ENCODE data around the gene PDHX.
A peak's percentile ranks its signal among the peaks of the same experiment; 100 is the strongest.

The PDHX gene

GRCh38 chr11:35011944-35012343 is 95.5 kb downstream of the PDHX start:
- H3K4me3 ChIP-seq (ENCODE audit: control insufficient read depth, low read depth, low read length), result no peak overlapping the region
- TF ChIP-seq, protein P1, sequence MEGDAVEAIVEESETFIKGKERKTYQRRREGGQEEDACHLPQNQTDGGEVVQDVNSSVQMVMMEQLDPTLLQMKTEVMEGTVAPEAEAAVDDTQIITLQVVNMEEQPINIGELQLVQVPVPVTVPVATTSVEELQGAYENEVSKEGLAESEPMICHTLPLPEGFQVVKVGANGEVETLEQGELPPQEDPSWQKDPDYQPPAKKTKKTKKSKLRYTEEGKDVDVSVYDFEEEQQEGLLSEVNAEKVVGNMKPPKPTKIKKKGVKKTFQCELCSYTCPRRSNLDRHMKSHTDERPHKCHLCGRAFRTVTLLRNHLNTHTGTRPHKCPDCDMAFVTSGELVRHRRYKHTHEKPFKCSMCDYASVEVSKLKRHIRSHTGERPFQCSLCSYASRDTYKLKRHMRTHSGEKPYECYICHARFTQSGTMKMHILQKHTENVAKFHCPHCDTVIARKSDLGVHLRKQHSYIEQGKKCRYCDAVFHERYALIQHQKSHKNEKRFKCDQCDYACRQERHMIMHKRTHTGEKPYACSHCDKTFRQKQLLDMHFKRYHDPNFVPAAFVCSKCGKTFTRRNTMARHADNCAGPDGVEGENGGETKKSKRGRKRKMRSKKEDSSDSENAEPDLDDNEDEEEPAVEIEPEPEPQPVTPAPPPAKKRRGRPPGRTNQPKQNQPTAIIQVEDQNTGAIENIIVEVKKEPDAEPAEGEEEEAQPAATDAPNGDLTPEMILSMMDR (conservative IDR thresholded peaks at IDR 0.05; ENCODE audit: control insufficient read depth, insufficient read depth, low read depth, low read length), result no peak
- DNase-seq (ENCODE audit: low read depth), result no peak

GRCh38 chr11:35012467-35013191 is 96.2 kb downstream of the PDHX start:
- TF ChIP-seq, protein P1 (conservative IDR thresholded peaks at IDR 0.05; ENCODE audit: control insufficient read depth, insufficient read depth, low read depth, low read length), result no peak
- H3K4me3 ChIP-seq (ENCODE audit: control insufficient read depth, low read depth, low read length), result no peak overlapping the region
- DNase-seq (ENCODE audit: low read depth), result no peak

GRCh38 chr11:35013514-35014233 is 97.3 kb downstream of the PDHX start:
- TF ChIP-seq, protein P1 (conservative IDR thresholded peaks at IDR 0.05; ENCODE audit: control insufficient read depth, insufficient read depth, low read depth, low read length), result no peak
- H3K4me3 ChIP-seq (ENCODE audit: control insufficient read depth, low read depth, low read length), result no peak overlapping the region
- DNase-seq (ENCODE audit: low read depth), result no peak

- no peak overlapping the region for H3K4me3 ChIP-seq (ENCODE audit: control insufficient read depth, low read depth, low read length)
- TF ChIP-seq, protein P1 (conservative IDR thresholded peaks at IDR 0.05; ENCODE audit: control insufficient read depth, insufficient read depth, low read depth, low read length), result no peak
- DNase-seq (ENCODE audit: low read depth), result peak; percentile 93
These were observed 97.9 kb downstream of the PDHX start for GRCh38 chr11:35014346-35014745.

DNA sequence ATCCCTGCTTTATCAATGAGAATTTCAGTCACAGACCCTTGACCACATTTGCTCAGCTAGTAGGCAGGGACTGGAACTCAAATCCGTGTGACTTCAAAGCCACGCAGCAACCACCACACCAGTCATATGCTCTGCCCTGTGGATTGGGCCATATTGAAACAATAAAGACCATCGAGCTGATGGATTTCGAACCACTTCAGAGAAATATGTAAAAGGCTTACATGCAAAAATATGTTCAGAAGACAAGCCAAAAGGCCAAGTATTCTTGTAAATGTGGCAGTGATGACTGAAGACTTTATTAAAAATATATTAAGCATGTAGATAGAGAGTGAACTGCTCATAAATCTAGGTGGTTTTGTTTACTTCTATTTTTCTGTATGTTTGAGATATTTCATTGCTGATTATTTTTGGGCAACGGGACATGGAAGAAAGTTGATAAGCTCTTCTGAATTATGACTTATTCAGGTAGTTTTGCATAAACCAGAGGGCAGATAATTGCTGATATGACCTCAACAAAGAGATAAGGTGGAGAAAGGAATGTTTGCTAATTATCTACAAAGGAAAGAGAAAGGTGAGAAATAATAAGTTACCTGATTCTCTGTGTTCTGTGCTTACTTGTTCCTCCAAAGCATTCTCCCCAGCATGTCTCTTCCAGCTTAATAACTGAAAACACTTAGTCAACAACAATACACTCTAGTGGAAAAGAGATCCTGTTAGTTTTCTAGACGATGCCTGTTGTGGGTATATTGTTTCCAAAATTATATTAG is 99.4 kb downstream of the PDHX start:
- no peak for DNase-seq (ENCODE audit: low read depth)
- TF ChIP-seq, protein P1 (conservative IDR thresholded peaks at IDR 0.05; ENCODE audit: control insufficient read depth, insufficient read depth, low read depth, low read length), result no peak
- H3K4me3 ChIP-seq (ENCODE audit: control insufficient read depth, low read depth, low read length), result no peak overlapping the region

- H3K4me3 ChIP-seq (ENCODE audit: control insufficient read depth, low read depth, low read length), result no peak overlapping the region
- TF ChIP-seq, protein P1 (conservative IDR thresholded peaks at IDR 0.05; ENCODE audit: control insufficient read depth, insufficient read depth, low read depth, low read length), result no peak
- no peak for DNase-seq (ENCODE audit: low read depth)
These were observed 100.5 kb downstream of the PDHX start for GRCh38 chr11:35016916-35017315.
